GM19193 (cell line): Measurements from ENCODE around the gene POLN.

Experiments
- POLR2A ChIP-seq: IDR thresholded peaks from 4 replicates; pipeline ENCODE4 v1.6.1; 2011; ENCODE audit not compliant: insufficient read depth, insufficient read length; ENCODE audit errors: extremely low read depth

POLN gene

GRCh38 chr4:2281575-2282343 is 39.8 kb upstream of the POLN start:
- TF ChIP-seq POLR2A = peak; percentile 30

- TF ChIP-seq POLR2A = no peak
These were observed 38.8 kb upstream of the POLN start for GRCh38 chr4:2280531-2281300.

- no peak for TF ChIP-seq POLR2A
These were observed 36.0 kb upstream of the POLN start for GRCh38 chr4:2277956-2278355.

- no peak for TF ChIP-seq POLR2A
These were observed 34.8 kb upstream of the POLN start for GRCh38 chr4:2276581-2277325.

- no peak for TF ChIP-seq POLR2A
These were observed 33.8 kb upstream of the POLN start for GRCh38 chr4:2275546-2276251.

- TF ChIP-seq POLR2A = no peak
These were observed 32.6 kb upstream of the POLN start for GRCh38 chr4:2274320-2275043.

GRCh38 chr4:2273657-2274319 is 31.9 kb upstream of the POLN start:
- TF ChIP-seq POLR2A = no peak

- TF ChIP-seq POLR2A = no peak
These were observed 31.3 kb upstream of the POLN start for GRCh38 chr4:2273221-2273620.

- no peak for TF ChIP-seq POLR2A
These were observed 30.9 kb upstream of the POLN start for GRCh38 chr4:2272828-2273120.

- TF ChIP-seq POLR2A = no peak
These were observed 30.3 kb upstream of the POLN start for GRCh38 chr4:2272026-2272827.

- TF ChIP-seq POLR2A = no peak
These were observed 29.5 kb upstream of the POLN start for GRCh38 chr4:2271279-2272025.

- TF ChIP-seq POLR2A = no peak
These were observed 28.6 kb upstream of the POLN start for GRCh38 chr4:2270341-2271165.
